CD14-positive monocyte (primary cell): Measurements from ENCODE around the gene SPG7. TPM values are rescaled to one million over a fixed set of nuclear protein-coding genes. Genes with fewer than 3 reads are reported as not detected.
A peak's percentile ranks its signal among the peaks of the same experiment; 100 is the strongest.

Experiments
- DNase-seq, 3 donors: peaks; one replicate each; pipeline ENCODE4 v3.0.0-alpha.2; 2011 to 2022
- H2AFZ ChIP-seq: 2 replicates; pipeline ENCODE4 v1.6.0; 2012; ENCODE audit warnings: mild to moderate bottlenecking, low read depth, low read length, inconsistent platforms; ENCODE audit not compliant: insufficient read depth, poor library complexity, severe bottlenecking
- H3K27ac ChIP-seq, 2 donors: 1 replicate in 1 of 2; 2 replicates in 1 of 2; pipeline ENCODE4 v1.5.1; 2012 to 2013; ENCODE audit warnings: low read length in 2 of 2, control low read depth in 1 of 2, inconsistent platforms in 1 of 2, low read depth in 1 of 2, mild to moderate bottlenecking in 1 of 2
- H3K27me3 ChIP-seq, 2 donors: one replicate each; pipeline versions ENCODE4 v1.6.0 to v1.6.1; 2011 to 2013; ENCODE audit warnings: low read length in 2 of 2; ENCODE audit not compliant: control insufficient read depth in 2 of 2, insufficient read depth in 2 of 2
- H3K36me3 ChIP-seq, 2 donors: replicated peaks in 1 of 2; 1 replicate in 1 of 2; 2 replicates in 1 of 2; pipeline versions ENCODE4 v1.5.1 to v1.6.1; 2012 to 2013; ENCODE audit warnings: low read length in 2 of 2, control low read depth in 1 of 2, inconsistent platforms in 1 of 2, mild to moderate bottlenecking in 1 of 2; ENCODE audit not compliant: insufficient read depth in 2 of 2, control insufficient read depth in 1 of 2
- H3K4me1 ChIP-seq, 2 donors: 1 replicate in 1 of 2; 2 replicates in 1 of 2; pipeline versions ENCODE4 v1.5.1 to v1.6.1; 2012 to 2013; ENCODE audit warnings: low read length in 2 of 2, control low read depth in 1 of 2, inconsistent platforms in 1 of 2, mild to moderate bottlenecking in 1 of 2, moderate library complexity in 1 of 2; ENCODE audit not compliant: insufficient read depth in 2 of 2, control insufficient read depth in 1 of 2
- H3K4me2 ChIP-seq: replicated peaks from 2 replicates; pipeline ENCODE3; 2012; ENCODE audit warnings: low read length, moderate library complexity, mild to moderate bottlenecking; ENCODE audit not compliant: poor library complexity, severe bottlenecking; ENCODE audit errors: extremely low read depth
- H3K4me3 ChIP-seq, 3 experiments: fragments of 200-600 bp in 1 of 3; sonication (generic) in 1 of 3; replicated peaks in 1 of 3; 1 replicate in 2 of 3; 2 replicates in 1 of 3; pipeline ENCODE4 v1.5.1; 2011 to 2013; ENCODE audit warnings: low read length in 3 of 3, mild to moderate bottlenecking in 3 of 3, control low read depth in 2 of 3, low read depth in 2 of 3, inconsistent platforms in 1 of 3, moderate library complexity in 1 of 3
- H3K79me2 ChIP-seq: 2 replicates; pipeline ENCODE4 v1.6.0; 2012; ENCODE audit warnings: mild to moderate bottlenecking, control low read depth, inconsistent platforms, low read length, moderate library complexity; ENCODE audit not compliant: insufficient read depth
- H3K9ac ChIP-seq: 2 replicates; pipeline ENCODE4 v1.6.0; 2017; ENCODE audit warnings: low read length, mild to moderate bottlenecking; ENCODE audit not compliant: insufficient read depth, poor library complexity, severe bottlenecking
- H3K9me3 ChIP-seq, 2 donors: replicated peaks in 1 of 2; 1 replicate in 1 of 2; 2 replicates in 1 of 2; pipeline versions ENCODE4 v1.5.1 to v1.6.1; 2012 to 2013; ENCODE audit warnings: low read length in 2 of 2, control low read depth in 1 of 2; ENCODE audit not compliant: control insufficient read depth in 1 of 2, insufficient read depth in 1 of 2
- H4K20me1 ChIP-seq: 2 replicates; pipeline ENCODE4 v1.6.0; 2012; ENCODE audit warnings: mild to moderate bottlenecking, low read length, control low read depth, moderate library complexity; ENCODE audit not compliant: insufficient read depth
- H3K27ac Mint-ChIP-seq, 7 donors: one replicate each; pipeline ENCODE4 v1.8.0; 2020; ENCODE audit warnings: mild to moderate bottlenecking in 7 of 7, mixed read lengths in 7 of 7, moderate library complexity in 6 of 7, inconsistent platforms in 2 of 7
- H3K27me3 Mint-ChIP-seq, 3 donors: one replicate each; pipeline ENCODE4 v1.8.0; 2021 to 2022; ENCODE audit warnings: low read depth in 3 of 3, mild to moderate bottlenecking in 3 of 3, mixed read lengths in 3 of 3, moderate library complexity in 3 of 3, inconsistent platforms in 1 of 3
- H3K36me3 Mint-ChIP-seq, 2 donors: one replicate each; pipeline ENCODE4 v1.8.0; 2020; ENCODE audit warnings: mixed read lengths in 2 of 2, inconsistent platforms in 1 of 2, mild to moderate bottlenecking in 1 of 2
- H3K4me1 Mint-ChIP-seq: one replicate; pipeline ENCODE4 v1.8.0; 2020; ENCODE audit warnings: mild to moderate bottlenecking, mixed read lengths
- H3K4me3 Mint-ChIP-seq, 2 donors: one replicate each; pipeline ENCODE4 v1.8.0; 2020; ENCODE audit warnings: mild to moderate bottlenecking in 2 of 2, mixed read lengths in 2 of 2, moderate library complexity in 1 of 2
- H3K9me3 Mint-ChIP-seq, 7 donors: one replicate each; pipeline ENCODE4 v1.8.0; 2020 to 2022; ENCODE audit warnings: mixed read lengths in 7 of 7, mild to moderate bottlenecking in 6 of 7, moderate library complexity in 6 of 7, inconsistent platforms in 2 of 7
- WGBS: methylation state at CpG from one replicate; pipeline ENCODE4 v1.1.5; 2013; ENCODE audit warnings: missing lambda C conversion rate; ENCODE audit not compliant: insufficient coverage; 5-methylcytosine and 5-hydroxymethylcytosine counted together
- intact Hi-C, 2 donors: fragments of 100-400 bp; cut with micrococcal nuclease; formaldehyde crosslinking; loops; one replicate each; pipeline versions ENCODE4 v1.15.0 to v1.15.1; 2023
- polyA plus RNA-seq, 3 donors: library from polyadenylated mRNA; depleted of rRNA in 1 of 3; unstranded in 2 of 3; stranded (reverse) in 1 of 3; fragments of 300-500 nt in 2 of 3; fragments of >200 nt in 1 of 3; fragmentation: Illumina TruSeq in 2 of 3; gene quantifications; 1 replicate in 2 of 3; 2 replicates in 1 of 3; pipeline ENCODE4 v1.2.3, GENCODE V29; 2012 to 2021
- TF ChIP-seq, protein P1 (sequence below): fragments of 200-600 bp; IDR thresholded peaks from one replicate; pipeline ENCODE4 v1.8.0; 2022; ENCODE audit warnings: antibody characterized with exemption, mild to moderate bottlenecking

Gene SPG7
- polyA plus RNA-seq, 3 donors = 30.3 to 120 (median 34.4) TPM

DNA sequence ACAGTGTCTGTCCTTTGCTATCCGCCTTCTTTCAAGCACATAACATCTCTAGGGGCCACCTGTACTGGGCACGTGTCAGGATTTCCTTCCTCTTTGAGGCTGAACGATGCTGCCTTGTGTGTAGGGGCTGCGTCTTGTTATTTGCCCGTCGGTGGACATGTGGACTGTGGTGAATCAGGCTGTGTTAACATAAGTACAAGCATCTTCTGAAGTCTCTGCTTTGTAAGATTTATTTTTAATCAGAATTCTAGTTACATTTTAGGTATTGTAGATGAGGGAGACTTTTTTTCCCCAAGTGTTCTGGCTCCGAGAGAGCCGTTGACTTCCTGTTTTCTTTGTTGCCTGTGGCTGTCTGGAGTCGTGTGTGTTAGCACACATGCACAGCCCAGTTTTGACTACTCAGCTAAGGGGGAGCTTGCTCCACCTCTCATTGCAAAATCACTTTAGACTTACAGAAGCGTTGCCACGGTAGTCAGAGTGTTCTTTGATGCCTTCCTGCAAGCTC, 26.1 kb downstream of the SPG7 start:
- H3K27ac ChIP-seq = peak overlapping the region; percentile 80 to 83
- H3K4me1 ChIP-seq = peaks cover 23 to 27% of the 10 kb centered on the region in 2 donors
- H4K20me1 ChIP-seq = peaks cover 16% of the 10 kb centered on the region
- H3K27me3 Mint-ChIP-seq = peaks cover 0 to 1% (median 0%) of the 10 kb centered on the region in 3 donors
- TF ChIP-seq, protein P1, sequence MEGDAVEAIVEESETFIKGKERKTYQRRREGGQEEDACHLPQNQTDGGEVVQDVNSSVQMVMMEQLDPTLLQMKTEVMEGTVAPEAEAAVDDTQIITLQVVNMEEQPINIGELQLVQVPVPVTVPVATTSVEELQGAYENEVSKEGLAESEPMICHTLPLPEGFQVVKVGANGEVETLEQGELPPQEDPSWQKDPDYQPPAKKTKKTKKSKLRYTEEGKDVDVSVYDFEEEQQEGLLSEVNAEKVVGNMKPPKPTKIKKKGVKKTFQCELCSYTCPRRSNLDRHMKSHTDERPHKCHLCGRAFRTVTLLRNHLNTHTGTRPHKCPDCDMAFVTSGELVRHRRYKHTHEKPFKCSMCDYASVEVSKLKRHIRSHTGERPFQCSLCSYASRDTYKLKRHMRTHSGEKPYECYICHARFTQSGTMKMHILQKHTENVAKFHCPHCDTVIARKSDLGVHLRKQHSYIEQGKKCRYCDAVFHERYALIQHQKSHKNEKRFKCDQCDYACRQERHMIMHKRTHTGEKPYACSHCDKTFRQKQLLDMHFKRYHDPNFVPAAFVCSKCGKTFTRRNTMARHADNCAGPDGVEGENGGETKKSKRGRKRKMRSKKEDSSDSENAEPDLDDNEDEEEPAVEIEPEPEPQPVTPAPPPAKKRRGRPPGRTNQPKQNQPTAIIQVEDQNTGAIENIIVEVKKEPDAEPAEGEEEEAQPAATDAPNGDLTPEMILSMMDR = no peak
- H3K36me3 ChIP-seq = peaks cover 54 to 72% of the 10 kb centered on the region in 2 donors
- H3K4me2 ChIP-seq = peak overlapping the region; percentile 75
- peak; percentile 91 to 98 (median 94) for DNase-seq
- 0% methylated on average over 6 of the region's 11 CpGs for WGBS
- peak overlapping the region; percentile 64 to 87 for H3K4me3 Mint-ChIP-seq
- H3K9me3 Mint-ChIP-seq = peaks cover 0 to 2% (median 0%) of the 10 kb centered on the region in 7 donors
- H2AFZ ChIP-seq = peak overlapping the region; percentile 72
- peak overlapping the region; percentile 93 to 98 (median 96) for H3K27ac Mint-ChIP-seq
- no peaks in the 10 kb centered on the region for H3K27me3 ChIP-seq
- H3K36me3 Mint-ChIP-seq = peaks cover 53 to 84% of the 10 kb centered on the region in 2 donors
- intact Hi-C loops = no loop called here
- peaks cover 23% of the 10 kb centered on the region for H3K4me1 Mint-ChIP-seq
- H3K79me2 ChIP-seq = no peaks in the 10 kb centered on the region
- peak overlapping the region in 2 of 3 experiments; percentile 17 to 61 for H3K4me3 ChIP-seq
- H3K9ac ChIP-seq = no peak overlapping the region
- H3K9me3 ChIP-seq = no peaks in the 10 kb centered on the region

DNA sequence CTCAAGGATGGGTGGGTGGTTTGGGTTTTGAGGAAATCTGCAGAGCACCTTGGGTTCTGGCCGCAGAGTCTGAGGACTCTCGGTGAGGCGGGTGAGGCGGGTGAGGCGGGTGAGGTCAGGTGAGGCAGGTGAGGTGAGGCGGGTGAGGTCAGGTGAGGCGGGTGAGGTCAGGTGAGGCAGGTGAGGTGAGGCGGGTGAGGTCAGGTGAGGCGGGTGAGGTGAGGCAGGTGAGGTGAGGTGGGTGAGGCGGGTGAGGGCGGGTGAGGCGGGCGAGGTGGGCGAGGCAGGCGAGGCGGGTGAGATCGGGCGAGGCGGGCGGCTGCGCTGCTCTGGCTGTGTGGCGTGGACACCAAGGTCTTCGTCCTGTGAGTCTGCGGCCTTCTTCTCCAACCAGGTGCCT, 28.2 kb downstream of the SPG7 start:
- Mint-ChIP-seq H3K27me3 (peaks cover 0 to 1% (median 0%) of the 10 kb centered on the region in 3 donors), H3K36me3 (peaks cover 50 to 78% of the 10 kb centered on the region in 2 donors), H3K4me1 (peaks cover 23% of the 10 kb centered on the region), H3K27ac (peak overlapping the region in 2 of 7 donors; percentile 50 to 68), H3K4me3 (no peak overlapping the region), H3K9me3 (peaks cover 0 to 2% (median 0%) of the 10 kb centered on the region in 7 donors)
- DNase-seq = no peak
- Histone ChIP-seq H3K4me2 (no peak overlapping the region), H3K9me3 (no peaks in the 10 kb centered on the region), H3K4me3 (no peak overlapping the region), H4K20me1 (peaks cover 16% of the 10 kb centered on the region), H3K4me1 (peaks cover 23 to 27% of the 10 kb centered on the region in 2 donors), H3K27me3 (no peaks in the 10 kb centered on the region), H3K79me2 (no peaks in the 10 kb centered on the region), H3K9ac (no peak overlapping the region), H3K36me3 (peaks cover 47 to 72% of the 10 kb centered on the region in 2 donors), H3K27ac (no peak overlapping the region), H2AFZ (no peak overlapping the region)
- TF ChIP-seq, protein P1 = no peak
- intact Hi-C loops = no loop called here
- WGBS = 94% methylated on average over 6 of the region's 24 CpGs
